Muscle of back (tissue), 11 donors: ENCODE results near the gene NDRG3. TPM values are rescaled to one million over a fixed set of nuclear protein-coding genes. Genes with fewer than 3 reads are reported as not detected.
A peak's percentile ranks its signal among the peaks of the same experiment; 100 is the strongest.
"Not testable (repeated sequence)": the region's sequence is repeated elsewhere in the genome, so short reads cannot be mapped to it uniquely, and the experiment has no call there.

Experiments used
- DNase-seq, 3 donors: peaks; one replicate each; pipeline versions ENCODE4 v3.0.0 to v3.0.0-alpha.2; 2013
- polyA plus RNA-seq, 10 donors: library from polyadenylated mRNA; unstranded; fragments of 120-200 nt; gene quantifications; one replicate each; pipeline ENCODE4 v1.2.1, GENCODE V29; 2013; ENCODE audit not compliant: insufficient read length in 10 of 10

Gene NDRG3
- polyA plus RNA-seq, 10 donors: 14.0 to 21.4 (median 18.5) TPM

DNA sequence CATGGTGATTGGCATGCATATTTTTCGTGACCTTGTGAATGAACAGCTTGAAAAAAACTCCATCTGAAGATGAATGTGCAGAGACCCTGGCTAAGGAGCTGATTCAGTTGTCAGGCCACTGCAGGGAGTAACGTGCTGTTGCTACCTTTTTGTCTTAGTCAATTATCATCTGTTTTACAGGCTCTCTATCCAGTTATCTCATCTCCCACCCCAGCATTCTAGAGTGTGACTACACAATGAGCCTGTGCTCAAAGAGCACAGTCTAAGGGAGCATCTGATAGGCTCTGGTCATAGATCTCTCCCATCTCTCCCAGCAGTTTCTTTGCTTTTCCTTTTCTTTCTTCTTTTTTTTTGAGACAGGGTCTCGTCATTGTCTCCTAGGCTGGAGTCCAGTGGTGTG, 45.5 kb downstream of the NDRG3 start:
- DNase-seq: no peak

DNA sequence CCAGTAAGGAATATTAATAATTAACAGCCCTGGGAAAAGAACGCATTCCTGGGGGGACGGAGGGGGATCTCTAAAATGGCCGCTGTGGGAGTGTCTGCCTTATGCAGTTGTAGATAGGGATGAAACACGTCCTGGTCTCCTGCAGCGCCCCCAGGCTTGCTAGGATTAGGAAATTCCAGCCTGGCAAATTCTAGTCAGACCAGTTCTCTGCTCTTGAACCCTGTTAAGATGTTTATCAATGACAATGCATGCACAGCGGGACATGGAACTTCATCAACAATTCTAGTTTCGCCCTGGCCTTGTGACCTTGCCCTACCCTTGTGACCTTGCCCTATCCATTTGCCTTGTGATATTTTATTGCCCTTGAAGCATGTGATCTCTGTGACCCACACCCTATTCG, 50.4 kb downstream of the NDRG3 start:
- not testable (repeated sequence) for DNase-seq

DNA sequence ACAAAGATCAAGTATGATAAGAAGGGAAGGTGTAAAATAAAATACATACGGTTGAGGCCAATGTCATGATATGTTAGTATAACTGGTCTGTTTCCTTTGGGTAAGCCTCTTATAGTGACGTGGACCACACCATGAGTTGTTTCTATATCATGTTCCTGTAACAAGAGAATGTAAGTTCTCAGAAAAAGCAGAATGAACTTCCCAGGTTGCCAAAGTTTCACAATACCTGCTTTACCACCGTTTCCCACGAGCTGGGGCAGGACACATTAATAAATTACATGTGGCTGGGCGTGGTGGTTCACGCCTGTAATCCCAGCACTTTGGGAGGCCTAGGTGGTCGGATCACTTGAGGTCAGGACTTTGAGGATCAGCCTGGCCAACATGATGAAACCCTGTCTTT, 57.3 kb downstream of the NDRG3 start:
- DNase-seq: no peak

DNA sequence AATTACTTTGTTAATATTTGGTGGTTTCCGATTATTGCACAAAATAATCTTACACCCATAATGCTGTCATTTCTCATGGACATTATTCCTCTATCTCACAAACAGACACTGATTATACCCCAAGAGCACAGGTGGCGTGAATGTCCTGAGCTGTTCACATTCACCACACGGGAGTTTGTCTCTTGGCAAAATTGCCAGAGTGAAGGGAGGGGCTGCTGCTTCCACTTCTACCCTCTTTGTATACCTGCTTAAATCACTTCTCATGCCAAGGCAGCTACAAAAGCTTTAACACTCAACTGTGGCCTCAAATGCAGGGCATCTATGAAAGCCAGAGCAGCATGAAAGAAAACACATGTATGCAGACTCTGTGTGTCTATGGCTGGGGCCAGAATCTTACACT, 58.0 kb downstream of the NDRG3 start:
- no peak for DNase-seq

DNA sequence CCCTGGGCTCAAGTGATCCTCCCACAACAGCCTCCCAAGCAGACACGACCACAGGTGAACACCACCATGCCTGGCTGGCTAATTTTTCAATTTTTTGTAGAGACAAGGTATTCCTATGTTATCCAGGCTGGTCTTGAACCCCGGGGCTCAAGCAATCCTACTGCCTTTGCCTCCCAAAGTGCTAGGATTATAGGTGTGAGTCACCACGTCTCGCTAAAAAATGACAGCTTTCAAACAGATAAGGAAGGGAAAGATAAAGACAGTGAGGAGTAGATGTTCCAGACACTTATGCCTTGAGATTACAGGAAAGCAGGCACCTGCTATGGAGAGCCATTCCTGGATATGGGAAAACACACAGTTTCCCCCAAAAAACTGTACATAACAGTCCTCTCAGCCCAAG, 58.9 kb downstream of the NDRG3 start:
- DNase-seq: no peak

DNA sequence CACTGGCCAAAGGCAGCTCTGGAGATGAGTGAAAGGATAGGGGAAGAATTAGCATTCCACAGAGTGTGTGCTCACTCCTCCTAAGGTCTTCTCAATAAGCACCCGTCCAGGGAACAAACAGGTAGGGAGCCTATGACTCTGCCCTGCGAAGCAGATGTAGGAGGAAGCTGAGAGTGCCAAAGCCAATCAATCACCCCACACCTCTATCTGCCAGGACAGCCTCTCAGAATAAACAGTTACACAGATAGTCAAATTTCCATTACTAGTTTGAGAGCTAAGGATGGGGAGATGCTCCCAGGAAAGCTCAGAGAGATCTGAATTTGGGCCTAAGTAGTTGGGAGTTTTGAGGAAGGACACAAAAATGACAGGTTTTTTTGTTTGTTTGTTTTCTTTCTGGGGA, 59.4 kb downstream of the NDRG3 start:
- DNase-seq: no peak

DNA sequence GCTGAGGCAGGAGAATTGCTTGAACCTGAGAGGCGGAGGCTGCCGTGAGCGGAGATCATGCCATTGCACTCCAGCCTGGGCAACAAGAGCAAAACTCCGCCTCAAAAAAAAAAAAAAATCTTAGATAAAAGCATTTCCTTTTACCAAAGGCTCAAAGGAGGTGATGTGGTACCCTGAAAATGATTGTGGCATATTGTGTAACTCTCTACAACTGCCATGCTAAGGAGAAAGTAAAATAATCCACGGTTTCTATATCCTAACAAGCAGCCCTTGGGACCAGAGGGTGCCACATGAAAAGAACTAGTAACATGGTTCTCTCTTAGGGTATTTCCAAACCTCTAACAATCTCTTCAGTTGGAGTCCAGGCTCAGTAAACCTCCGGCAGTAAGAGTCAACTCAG, 61.1 kb downstream of the NDRG3 start:
- no peak for DNase-seq

DNA sequence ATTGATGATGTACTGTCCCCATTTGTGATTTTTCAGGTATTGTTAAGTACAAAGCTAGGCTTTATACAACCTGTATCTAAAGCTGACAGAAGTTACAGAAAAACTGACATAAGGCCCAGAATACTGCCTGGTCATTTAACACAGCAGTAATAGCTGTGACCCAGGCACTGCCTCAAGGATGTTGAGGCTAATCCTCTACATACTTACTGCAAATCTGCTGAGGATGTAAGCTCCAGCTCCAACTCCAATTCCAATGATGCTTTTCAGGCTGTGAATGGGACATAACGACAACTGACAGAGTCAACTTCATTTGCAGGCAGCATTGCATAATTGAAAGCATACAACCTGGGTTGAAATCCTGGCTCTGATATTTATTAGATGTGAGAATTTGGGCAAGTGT, 63.6 kb downstream of the NDRG3 start:
- no peak for DNase-seq

DNA sequence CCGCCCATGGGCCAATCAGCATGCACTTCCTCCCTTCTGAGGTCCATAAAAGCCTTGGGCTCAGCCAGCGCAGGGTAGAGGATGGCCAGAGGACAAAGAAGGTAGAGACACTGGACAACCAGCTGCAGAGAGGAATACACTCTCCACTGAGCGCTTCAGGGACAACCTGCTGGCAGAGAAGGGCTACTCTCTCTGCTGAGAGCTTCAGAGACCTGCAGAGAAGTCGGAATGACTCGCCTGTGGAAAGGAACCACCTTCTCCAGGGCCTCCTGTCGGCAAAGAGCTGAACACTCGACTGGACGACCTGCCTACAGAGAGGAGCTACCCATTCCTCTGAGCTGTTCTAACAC, 68.5 kb downstream of the NDRG3 start:
- no peak for DNase-seq

DNA sequence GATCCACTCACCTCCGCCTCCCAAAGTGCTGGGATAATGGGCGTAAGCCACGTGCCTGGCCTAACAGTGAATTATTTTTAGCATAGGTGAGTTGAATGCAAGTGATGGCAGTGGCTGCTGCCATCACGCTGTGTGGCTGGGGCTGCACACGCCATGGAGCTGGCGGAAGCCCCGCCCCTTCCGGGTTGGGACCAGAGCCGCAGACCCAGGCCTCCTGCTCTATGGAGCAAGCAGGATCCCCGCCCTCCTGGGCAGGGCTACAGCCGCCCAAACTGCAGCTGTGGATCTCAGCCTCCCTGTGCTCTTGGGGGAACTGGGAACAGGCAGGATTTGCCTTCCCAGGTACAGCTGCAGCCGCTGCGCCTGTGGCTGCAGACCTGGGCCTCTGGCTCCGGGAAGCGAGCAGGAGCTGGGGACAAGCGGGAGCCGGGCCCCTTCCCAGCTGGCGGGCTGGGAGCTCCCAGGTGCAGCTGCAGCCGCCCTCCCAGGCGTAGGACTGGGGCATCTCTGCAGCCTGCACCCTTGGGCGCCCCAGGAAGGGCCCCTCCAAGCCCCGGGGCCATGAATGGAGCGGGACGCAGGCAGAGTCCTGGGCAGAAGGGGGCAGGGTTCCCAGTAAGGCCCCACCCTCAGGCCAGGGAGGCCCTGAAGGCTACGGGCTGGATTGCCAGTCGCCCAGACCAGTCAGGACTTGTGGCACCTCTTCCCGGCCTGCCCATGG, 69.0 kb downstream of the NDRG3 start:
- peak in 1 of 3 donors; percentile 28 for DNase-seq

DNA sequence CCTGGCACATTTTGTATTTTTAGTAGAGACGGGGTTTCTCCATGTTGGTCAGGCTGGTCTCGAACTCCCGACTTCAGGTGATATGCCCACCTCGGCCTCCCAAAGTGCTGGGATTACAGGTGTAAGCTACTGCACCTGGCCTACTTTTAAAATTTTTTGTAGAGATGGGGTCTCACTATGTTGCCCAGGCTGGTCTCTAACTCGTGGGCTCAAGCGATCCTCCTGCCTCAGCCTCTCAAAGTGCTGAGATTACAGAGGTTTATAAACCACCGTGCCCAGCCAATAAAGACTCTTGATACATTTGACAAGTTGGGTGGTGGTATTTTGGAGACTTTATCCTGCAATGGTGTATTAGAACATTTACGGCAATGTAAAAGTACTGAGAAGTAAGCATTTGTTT, 70.3 kb downstream of the NDRG3 start:
- DNase-seq: not testable (repeated sequence)

DNA sequence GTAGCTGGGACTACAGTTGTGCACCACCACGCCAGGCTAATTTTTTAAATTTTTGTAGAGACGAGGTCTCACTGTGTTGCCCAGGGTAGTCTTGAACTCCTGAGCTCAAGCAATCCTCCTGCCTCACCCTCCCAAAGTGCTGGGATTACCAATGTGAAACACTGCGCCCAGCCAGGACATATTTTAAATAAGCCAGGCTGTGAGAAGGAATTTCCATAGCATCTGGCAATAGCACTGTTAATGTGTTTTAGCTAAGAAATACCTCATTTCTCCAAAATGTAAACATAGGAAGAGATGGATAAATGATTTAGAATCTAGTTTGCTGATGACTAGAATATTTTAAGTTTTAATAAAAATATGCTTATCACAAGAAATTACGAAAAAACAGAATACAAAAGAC, 72.9 kb downstream of the NDRG3 start:
- DNase-seq: no peak

DNA sequence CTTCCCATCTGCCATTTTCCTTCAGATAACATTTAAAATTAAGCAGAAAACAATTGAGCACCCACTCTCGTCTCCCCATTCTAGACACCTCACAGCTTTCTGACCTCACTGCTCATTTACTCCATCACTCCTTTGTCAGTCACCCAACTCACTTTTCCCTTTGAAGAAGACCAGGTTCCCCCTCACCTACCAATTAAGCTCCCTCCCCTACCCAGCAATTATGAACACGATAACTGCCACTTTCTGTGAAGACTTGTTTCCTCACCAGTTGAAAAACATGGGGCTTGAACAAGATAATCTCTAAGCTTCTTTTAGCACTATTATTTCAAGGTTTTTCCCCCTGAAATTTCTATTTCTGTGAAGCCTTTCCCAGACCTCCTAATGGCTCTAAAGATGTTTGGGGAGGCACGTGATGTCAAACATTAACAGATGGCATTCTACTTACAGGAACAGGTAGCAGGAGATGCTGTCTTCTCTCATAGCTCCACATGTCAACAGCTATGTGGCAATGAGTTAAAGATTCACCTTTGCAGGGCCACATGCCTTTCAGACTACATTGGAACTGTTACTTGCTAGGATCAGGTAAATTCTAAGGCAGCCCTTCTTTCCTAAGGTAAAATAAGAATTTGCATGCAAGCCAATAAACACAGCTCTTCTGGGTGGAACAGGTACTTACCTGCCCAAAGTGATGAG, 75.1 kb downstream of the NDRG3 start:
- no peak for DNase-seq

DNA sequence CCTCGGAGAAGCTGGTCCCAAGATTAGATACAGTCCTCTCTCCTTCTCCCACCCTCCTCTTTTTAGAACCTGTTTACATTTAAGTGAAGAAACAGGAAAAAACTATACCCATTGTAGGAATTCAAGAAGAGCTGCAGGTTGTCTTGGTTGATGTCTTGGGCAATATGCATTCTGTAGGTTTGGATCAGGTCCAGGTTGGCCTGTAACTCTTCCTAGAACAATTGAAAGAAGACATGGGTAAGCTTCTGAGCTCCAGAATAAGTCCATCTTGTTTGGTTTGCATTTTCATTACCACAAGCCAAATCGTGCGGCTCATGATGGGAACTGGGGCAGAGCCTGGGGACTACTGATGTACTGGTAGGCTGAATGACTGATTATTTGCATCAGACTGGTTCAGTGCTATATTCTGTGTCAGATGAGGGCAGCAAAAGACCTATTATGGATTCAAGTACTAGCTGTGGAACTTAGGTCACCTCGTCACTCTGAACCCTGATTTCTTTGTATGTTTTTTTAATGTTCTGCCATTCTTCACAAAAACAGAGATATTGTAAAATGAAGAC, 79.6 kb downstream of the NDRG3 start:
- DNase-seq: peak in 1 of 3 donors; percentile 45

DNA sequence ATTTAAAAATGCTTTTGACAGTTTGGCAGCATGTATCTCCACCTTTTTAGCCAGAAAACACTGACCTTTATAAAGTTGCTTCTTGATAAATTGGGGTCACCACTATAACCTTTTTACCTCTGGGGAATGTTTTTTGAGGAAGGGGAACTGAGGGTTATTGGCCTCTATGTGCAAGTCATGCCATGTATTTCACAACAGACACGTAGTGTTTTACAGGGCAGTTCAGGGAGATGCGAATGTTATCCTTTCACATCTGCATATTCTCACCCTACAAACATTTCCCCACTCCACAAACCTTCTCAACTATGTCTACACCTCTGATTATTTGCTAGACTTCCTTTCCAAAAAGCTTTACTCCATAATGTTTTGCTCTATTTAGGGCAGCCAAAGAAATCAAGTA, 82.9 kb downstream of the NDRG3 start:
- no peak for DNase-seq

DNA sequence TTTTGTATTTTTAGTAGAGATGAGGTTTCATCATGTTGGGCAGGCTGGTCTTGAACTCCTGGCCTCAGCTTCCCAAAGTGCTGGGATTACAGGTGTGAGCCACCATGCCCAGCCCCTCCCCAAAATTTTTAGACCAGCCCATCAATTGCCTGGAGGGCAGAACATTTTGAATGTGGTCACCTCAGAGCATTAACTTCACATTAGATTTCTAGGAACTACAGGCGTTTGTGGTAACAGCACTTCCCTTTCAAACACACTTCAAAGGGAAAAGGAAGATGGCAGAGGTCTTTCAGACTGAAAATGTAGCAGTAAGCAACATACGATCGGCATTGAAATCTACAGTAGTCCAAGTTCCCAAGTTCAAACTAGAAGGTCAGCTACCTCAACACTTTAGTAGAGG, 87.6 kb downstream of the NDRG3 start:
- DNase-seq: no peak

DNA sequence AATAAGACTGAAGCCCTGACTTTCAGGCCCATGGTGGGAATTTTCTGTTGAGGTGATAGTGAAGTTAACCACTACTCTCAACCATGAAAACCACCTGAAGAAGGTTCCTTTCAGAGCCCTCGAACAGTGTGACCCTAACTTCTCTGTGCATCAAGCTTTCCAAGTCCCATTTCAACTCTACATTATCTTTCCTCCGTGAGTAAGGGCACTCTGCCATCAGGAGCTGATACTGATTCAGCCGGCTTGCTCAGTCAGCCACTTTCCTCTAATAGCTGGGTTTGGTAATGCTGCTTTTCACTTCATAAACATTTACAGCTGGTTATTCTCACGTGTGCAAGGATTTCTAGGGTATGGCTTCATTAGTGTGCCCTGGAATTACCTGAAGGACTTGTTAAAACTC, 89.2 kb downstream of the NDRG3 start:
- no peak for DNase-seq

DNA sequence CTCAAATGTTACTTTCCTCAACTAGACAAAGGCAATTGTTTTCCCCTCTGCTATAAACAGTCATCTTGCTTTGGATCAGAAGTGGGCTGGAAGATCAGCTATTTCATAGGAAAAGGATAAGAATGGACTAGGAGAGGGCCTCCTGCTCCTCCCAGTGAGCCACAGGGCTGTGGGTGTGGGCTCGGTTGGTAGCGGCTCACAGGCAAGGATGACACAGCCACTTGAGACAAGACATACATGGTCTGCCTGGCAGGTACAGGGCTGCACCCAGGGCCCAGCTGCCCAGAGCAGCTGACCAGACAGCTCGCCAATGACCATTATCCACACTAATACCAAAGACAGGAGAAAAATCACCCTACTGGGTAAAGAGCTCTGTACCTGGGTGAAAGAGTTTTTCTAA, 90.9 kb downstream of the NDRG3 start:
- DNase-seq: no peak

DNA sequence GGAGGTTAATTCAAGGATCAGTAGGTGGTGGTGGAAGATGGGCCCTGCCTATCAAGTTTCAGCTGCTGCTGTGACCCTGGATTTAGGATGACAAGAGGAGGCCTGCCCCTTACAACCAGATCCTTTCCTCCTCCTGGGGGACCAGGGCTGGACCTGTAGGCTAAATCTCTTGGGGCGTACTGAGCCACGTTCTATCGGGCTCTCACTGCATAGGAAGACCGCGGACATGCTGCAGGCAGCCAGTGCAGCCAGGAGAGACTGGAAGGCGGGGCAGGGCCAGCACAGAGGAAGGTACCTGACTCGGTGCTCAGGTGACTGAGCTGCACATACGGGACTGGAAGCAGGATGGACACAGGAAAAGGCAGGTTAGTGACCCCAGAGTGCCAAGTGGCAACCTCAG, 91.4 kb downstream of the NDRG3 start:
- DNase-seq: no peak

DNA sequence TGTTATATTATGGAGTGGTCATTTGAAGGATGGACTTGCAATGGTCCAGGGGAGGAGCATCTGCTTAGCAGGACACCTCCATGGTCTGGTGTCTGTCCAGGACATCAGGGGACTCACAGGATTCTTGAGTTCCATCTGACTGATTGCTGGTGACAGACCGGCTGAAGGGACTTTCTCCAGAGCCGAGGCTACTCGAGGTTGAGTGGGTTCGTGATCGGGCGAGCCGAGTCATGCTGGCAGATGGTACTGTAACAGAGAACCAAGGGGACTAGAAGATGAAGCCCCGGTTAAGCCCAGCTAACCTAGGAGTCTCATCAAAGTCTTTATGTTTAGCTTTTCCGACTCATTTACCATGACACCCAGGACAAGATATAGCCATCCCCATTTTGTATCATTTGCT, 92.4 kb downstream of the NDRG3 start:
- no peak for DNase-seq

DNA sequence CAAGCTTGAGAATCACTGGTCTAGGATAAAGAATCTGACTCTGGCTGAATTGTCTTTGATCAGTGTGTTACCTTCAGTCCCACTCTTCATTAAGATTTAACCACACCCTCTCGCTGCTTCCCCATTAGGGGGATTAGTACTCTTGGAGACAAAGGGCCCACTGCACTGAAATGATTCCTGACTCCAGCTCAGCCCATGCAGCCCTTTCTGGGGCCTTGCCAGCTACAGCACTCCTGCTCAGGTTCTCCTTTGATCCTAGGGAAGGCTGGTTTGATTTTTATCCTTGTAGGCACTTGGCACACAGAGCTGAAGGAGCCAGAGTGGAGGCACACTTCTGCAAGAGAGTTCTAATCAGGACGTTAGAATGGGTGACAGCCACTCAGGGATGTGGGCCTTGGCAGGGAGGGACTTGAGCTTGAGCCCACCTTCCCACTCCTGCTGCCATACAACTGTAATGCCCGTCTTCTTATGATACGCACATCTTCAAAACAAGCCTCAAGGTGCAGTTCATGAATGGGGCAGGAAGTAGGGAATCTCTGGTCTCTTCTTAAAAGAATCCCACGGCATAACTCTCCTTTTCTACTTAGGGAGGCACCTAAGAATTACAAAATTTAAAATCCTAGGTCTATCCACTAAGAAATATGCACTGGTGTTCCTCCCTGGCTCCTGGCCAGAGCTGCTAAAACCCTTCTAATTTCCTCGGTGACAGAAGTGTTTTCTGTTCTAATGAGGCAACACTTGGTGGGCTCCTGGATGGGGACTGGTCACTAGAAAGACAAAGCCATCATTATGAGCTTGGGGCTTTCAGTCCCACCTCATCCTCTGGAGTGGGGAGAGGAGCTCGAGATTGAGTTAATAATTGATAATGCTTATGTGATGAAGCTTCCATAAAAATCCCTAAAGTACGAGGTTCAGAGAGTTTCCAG, 98.4 kb downstream of the NDRG3 start:
- DNase-seq: no peak

DNA sequence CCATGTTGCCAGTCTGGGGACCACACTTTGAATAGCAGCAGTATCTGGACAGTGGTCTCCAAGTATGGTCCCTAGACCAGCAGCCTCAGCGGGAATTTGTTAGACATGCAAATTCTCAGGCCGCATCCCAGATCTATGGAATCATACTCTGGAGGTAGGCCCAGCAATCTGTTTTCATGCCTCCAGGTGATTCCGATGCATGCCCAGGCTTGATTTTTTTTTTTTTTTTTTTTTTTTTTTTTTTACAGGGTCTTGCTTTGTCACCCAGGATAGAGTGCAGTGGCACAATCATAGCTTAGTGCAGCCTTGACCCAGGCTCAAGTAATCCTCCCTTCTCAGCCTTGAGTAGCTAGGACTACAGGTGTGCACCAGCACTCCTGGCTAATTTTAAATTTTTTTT, 99.2 kb downstream of the NDRG3 start:
- no peak for DNase-seq
